Endothelial cell of umbilical vein (primary cell): ENCODE data around the gene TPCN2. TPM values are rescaled to one million over a fixed set of nuclear protein-coding genes. Genes with fewer than 3 reads are reported as not detected.

Source experiments
- BruUV-seq: library from RNA; stranded (reverse); fragments of 400-500 nt; replicated peaks from 2 replicates; lab custom pipeline; 2021; lab: Mats Ljungman, UMichigan
- CTCF ChIA-PET: fragments of 300-600, 350-600 bp; sonication (Branson Sonifier 250); formaldehyde crosslinking; loops from one replicate; lab custom pipeline; 2021; ENCODE audit warnings: antibody characterized with exemption, inconsistent platforms; lab: Charles Lee
- POLR2A ChIA-PET: fragments of 300-600, 350-600 bp; sonication (Branson Sonifier 250); formaldehyde crosslinking; loops from one replicate; lab custom pipeline; 2021; ENCODE audit warnings: antibody characterized with exemption, inconsistent platforms; lab: Charles Lee
- DNase-seq: peaks from one replicate; pipeline ENCODE4 v3.0.0-alpha.2; 2011; ENCODE audit warnings: low read depth, low spot score
- FAIRE-seq: peaks from 2 replicates; lab custom pipeline; 2011; peaks lifted over from hg19 to GRCh38; lab: Jason Lieb, UNC
- H2AFZ ChIP-seq: 2 replicates; pipeline ENCODE4 v1.6.0; 2012; ENCODE audit warnings: low read depth, low read length, control low read depth, inconsistent platforms
- H3K27ac ChIP-seq: 2 replicates; pipeline ENCODE4 v1.5.1; 2011; ENCODE audit warnings: low read depth, mild to moderate bottlenecking, control low read depth, low read length, moderate library complexity; ENCODE audit not compliant: insufficient read depth
- H3K27me3 ChIP-seq, 2 experiments: 2 replicates each; pipeline versions ENCODE4 v1.6.0 to v1.6.1; 2011; ENCODE audit warnings: low read length in 2 of 2, mixed read lengths in 1 of 2; ENCODE audit not compliant: control insufficient read depth in 2 of 2, insufficient read depth in 2 of 2
- H3K36me3 ChIP-seq, 2 experiments: 2 replicates in 1 of 2; 3 replicates in 1 of 2; pipeline ENCODE4 v1.5.1; 2011; ENCODE audit warnings: low read length in 2 of 2, mild to moderate bottlenecking in 1 of 2, moderate library complexity in 1 of 2; ENCODE audit not compliant: control insufficient read depth in 2 of 2, insufficient read depth in 2 of 2; ENCODE audit errors: extremely low read depth in 1 of 2
- H3K4me1 ChIP-seq: 3 replicates; pipeline ENCODE4 v1.5.1; 2011; ENCODE audit warnings: mild to moderate bottlenecking, low read length; ENCODE audit not compliant: control insufficient read depth, insufficient read depth; ENCODE audit errors: extremely low read depth
- H3K4me2 ChIP-seq: 2 replicates; pipeline ENCODE4 v1.6.1; 2011; ENCODE audit warnings: low read length, control low read depth, mixed read lengths; ENCODE audit not compliant: insufficient read depth
- H3K4me3 ChIP-seq, 3 experiments: fragments of 200-600 bp in 1 of 3; sonication (generic), shearing (Covaris generic) in 1 of 3; replicated peaks in 1 of 3; 2 replicates each; pipeline ENCODE4 v1.5.1; 2011 to 2016; ENCODE audit warnings: control low read depth in 3 of 3, low read length in 3 of 3, mild to moderate bottlenecking in 2 of 3, inconsistent platforms in 1 of 3, low read depth in 1 of 3, moderate library complexity in 1 of 3; ENCODE audit not compliant: insufficient read depth in 1 of 3
- H3K79me2 ChIP-seq: 2 replicates; pipeline ENCODE4 v1.6.0; 2012; ENCODE audit warnings: low read length, inconsistent platforms; ENCODE audit not compliant: control insufficient read depth, insufficient read depth
- H3K9ac ChIP-seq: replicated peaks from 2 replicates; pipeline ENCODE3; 2011; ENCODE audit warnings: low read length, control low read depth; ENCODE audit not compliant: insufficient read depth; ENCODE audit errors: extremely low read depth
- H3K9me1 ChIP-seq: replicated peaks from 3 replicates; pipeline ENCODE4 v1.6.0; 2011; ENCODE audit warnings: mild to moderate bottlenecking, low read length; ENCODE audit not compliant: control insufficient read depth, insufficient read depth; ENCODE audit errors: extremely low read depth
- H3K9me3 ChIP-seq: replicated peaks from 2 replicates; pipeline ENCODE4 v1.5.1; 2012; ENCODE audit warnings: low read length, inconsistent platforms; ENCODE audit not compliant: control insufficient read depth, insufficient read depth
- H4K20me1 ChIP-seq: replicated peaks from 2 replicates; pipeline ENCODE3; 2011; ENCODE audit warnings: mild to moderate bottlenecking, low read length; ENCODE audit not compliant: control insufficient read depth, insufficient read depth; ENCODE audit errors: extremely low read depth
- EZH2 ChIP-seq: IDR thresholded peaks from 2 replicates; pipeline ENCODE4 v1.6.1; 2012; ENCODE audit warnings: borderline replicate concordance, low read depth, mild to moderate bottlenecking, moderate library complexity, low read length, inconsistent platforms; ENCODE audit not compliant: severe bottlenecking
- FOS ChIP-seq: IDR thresholded peaks from 2 replicates; pipeline ENCODE4 v1.6.1; 2011; ENCODE audit warnings: mild to moderate bottlenecking, low read length, moderate library complexity, borderline replicate concordance; ENCODE audit not compliant: insufficient read depth
- GATA2 ChIP-seq: IDR thresholded peaks from 2 replicates; pipeline ENCODE4 v1.7.0; 2011; ENCODE audit warnings: low read depth, mild to moderate bottlenecking, moderate library complexity, mixed read lengths, low read length; ENCODE audit not compliant: insufficient read length, insufficient read depth
- JUN ChIP-seq: IDR thresholded peaks from 2 replicates; pipeline ENCODE4 v1.6.1; 2011; ENCODE audit warnings: borderline replicate concordance, low read depth; ENCODE audit not compliant: insufficient read length, insufficient read depth
- MAX ChIP-seq: IDR thresholded peaks from 2 replicates; pipeline ENCODE4 v1.6.1; 2011; ENCODE audit not compliant: insufficient read depth, insufficient read length
- MYC ChIP-seq: IDR thresholded peaks from one replicate; pipeline ENCODE4 v1.6.1; 2011; ENCODE audit warnings: mild to moderate bottlenecking, low read depth, low read length
- POLR2A ChIP-seq: IDR thresholded peaks from 2 replicates; pipeline ENCODE4 v1.6.1; 2012; ENCODE audit warnings: low read depth, mild to moderate bottlenecking, control low read depth, low read length
- POLR2AphosphoS5 ChIP-seq: IDR thresholded peaks from 2 replicates; pipeline ENCODE4 v1.6.1; 2012; ENCODE audit warnings: low read depth, mild to moderate bottlenecking, control low read depth, low read length, moderate library complexity; ENCODE audit not compliant: insufficient read depth
- dilution Hi-C: fragments of 300-500 bp; cut with MboI; formaldehyde crosslinking; loops from one replicate; pipeline ENCODE4 v1.15.0; 2019; ENCODE audit warnings: low sequenced_read_pairs; ENCODE audit not compliant: extremely low pct_ligation_motif_present
- intact Hi-C: fragments of 100-400 bp; cut with micrococcal nuclease; formaldehyde crosslinking; loops from one replicate; pipeline ENCODE4 v1.10.0; 2022
- polyA plus RNA-seq, 4 experiments: library from polyadenylated mRNA; depleted of rRNA in 3 of 4; stranded (reverse) in 3 of 4; unstranded in 1 of 4; fragments of >200 nt; gene quantifications; 2 replicates each; pipeline versions ENCODE4 v1.2.1 to v1.2.3, GENCODE V29; 2011 to 2012; ENCODE audit warnings: missing spikeins in 1 of 4
- total RNA-seq: library from RNA; stranded (reverse); gene quantifications from 2 replicates; pipeline ENCODE4 v1.2.3, GENCODE V29; 2021
- TF ChIP-seq, protein P1 (sequence below), 2 donors: IDR thresholded peaks; 1 replicate in 1 of 2; 2 replicates in 1 of 2; pipeline ENCODE4 v1.5.1; 2011; ENCODE audit warnings: low read length in 2 of 2, mild to moderate bottlenecking in 2 of 2, moderate library complexity in 2 of 2, control low read depth in 1 of 2, inconsistent platforms in 1 of 2, low read depth in 1 of 2; ENCODE audit not compliant: insufficient read depth in 1 of 2; ENCODE audit errors: extremely low read depth in 1 of 2

The TPCN2 gene
- total and polyA plus RNA-seq, 2 donors (not counting 3 experiments of a cell fraction or from before 2014, with no cell fraction given) = 10.3 to 13.4 TPM

- no peak for TF ChIP-seq EZH2
- TF ChIP-seq GATA2 = no peak
- no peak for TF ChIP-seq MAX
- no peak for TF ChIP-seq FOS
- TF ChIP-seq, protein P1, sequence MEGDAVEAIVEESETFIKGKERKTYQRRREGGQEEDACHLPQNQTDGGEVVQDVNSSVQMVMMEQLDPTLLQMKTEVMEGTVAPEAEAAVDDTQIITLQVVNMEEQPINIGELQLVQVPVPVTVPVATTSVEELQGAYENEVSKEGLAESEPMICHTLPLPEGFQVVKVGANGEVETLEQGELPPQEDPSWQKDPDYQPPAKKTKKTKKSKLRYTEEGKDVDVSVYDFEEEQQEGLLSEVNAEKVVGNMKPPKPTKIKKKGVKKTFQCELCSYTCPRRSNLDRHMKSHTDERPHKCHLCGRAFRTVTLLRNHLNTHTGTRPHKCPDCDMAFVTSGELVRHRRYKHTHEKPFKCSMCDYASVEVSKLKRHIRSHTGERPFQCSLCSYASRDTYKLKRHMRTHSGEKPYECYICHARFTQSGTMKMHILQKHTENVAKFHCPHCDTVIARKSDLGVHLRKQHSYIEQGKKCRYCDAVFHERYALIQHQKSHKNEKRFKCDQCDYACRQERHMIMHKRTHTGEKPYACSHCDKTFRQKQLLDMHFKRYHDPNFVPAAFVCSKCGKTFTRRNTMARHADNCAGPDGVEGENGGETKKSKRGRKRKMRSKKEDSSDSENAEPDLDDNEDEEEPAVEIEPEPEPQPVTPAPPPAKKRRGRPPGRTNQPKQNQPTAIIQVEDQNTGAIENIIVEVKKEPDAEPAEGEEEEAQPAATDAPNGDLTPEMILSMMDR (IDR thresholded peaks at IDR 0.05; ENCODE audit: extremely low read depth in 1 of 2, insufficient read depth in 1 of 2, low read depth in 1 of 2, low read length in 2 of 2) = no peak
- TF ChIP-seq POLR2AphosphoS5 = no peak
- no peak for TF ChIP-seq POLR2A
- TF ChIP-seq JUN = no peak
- no peak for TF ChIP-seq MYC
- CTCF ChIA-PET = interaction anchor here (1.2 kb wide), 1 partner anchor 11 kb away, joined by 3 read pairs; no protein-coding TSS in a partner anchor
- no peak for DNase-seq
- Histone ChIP-seq H3K27ac (no peak overlapping the region), H3K79me2 (no peaks in the 10 kb centered on the region), H3K36me3 (no peaks in the 10 kb centered on the region), H3K9ac (no peak overlapping the region), H3K4me2 (no peak overlapping the region), H4K20me1 (no peaks in the 10 kb centered on the region), H3K27me3 (peaks cover 0 to 1% of the 10 kb centered on the region in 2 experiments), H3K4me1 (no peaks in the 10 kb centered on the region), H3K9me1 (no peaks in the 10 kb centered on the region), H2AFZ (no peak overlapping the region), H3K9me3 (no peaks in the 10 kb centered on the region), H3K4me3 (no peak overlapping the region)
- intact Hi-C loops = no loop called here
- POLR2A ChIA-PET = no interaction called here
- BruUV-seq = no TSS peak
- dilution Hi-C loops = no loop called here
- FAIRE-seq = no peak
These were observed 87.0 kb downstream of the TPCN2 start for GRCh38 chr11:69135420-69136363.
